MCF 10A (cell line): ENCODE measurements around the gene GRIN1. TPM values are rescaled to one million over a fixed set of nuclear protein-coding genes. Genes with fewer than 3 reads are reported as not detected.

Source experiments
- BruUV-seq: library from RNA; stranded (reverse); fragments of 400-500 nt; replicated peaks from 2 replicates; lab custom pipeline; 2021; lab: Mats Ljungman, UMichigan
- CTCF ChIA-PET: fragments of 300-600 bp; sonication (Branson Sonifier 250); formaldehyde crosslinking; extraction: SDS; loops from one replicate; lab custom pipeline; 2021; ENCODE audit warnings: antibody characterized with exemption, inconsistent platforms; lab: Yijun Ruan, JAX
- POLR2A ChIA-PET: fragments of 300-600, 350-650 bp; sonication (Branson Sonifier 250); formaldehyde crosslinking; extraction: SDS; loops from one replicate; lab custom pipeline; 2020; ENCODE audit warnings: antibody characterized with exemption, inconsistent platforms; lab: Yijun Ruan, JAX
- DNase-seq: peaks from one replicate; pipeline ENCODE4 v3.0.0-alpha.2; 2018; ENCODE audit not compliant: unreplicated experiment
- H3K27ac Mint-ChIP-seq: one replicate; pipeline ENCODE4 v1.8.0; 2022; ENCODE audit warnings: mild to moderate bottlenecking, low read depth, mixed read lengths; ENCODE audit not compliant: unreplicated experiment
- H3K27me3 Mint-ChIP-seq: one replicate; pipeline ENCODE4 v1.8.0; 2022; ENCODE audit warnings: mixed read lengths; ENCODE audit not compliant: insufficient read depth, unreplicated experiment
- H3K36me3 Mint-ChIP-seq: one replicate; pipeline ENCODE4 v1.8.0; 2022; ENCODE audit warnings: mild to moderate bottlenecking, moderate library complexity, mixed read lengths; ENCODE audit not compliant: insufficient read depth, unreplicated experiment
- H3K4me1 Mint-ChIP-seq: one replicate; pipeline ENCODE4 v1.8.0; 2022; ENCODE audit warnings: mixed read lengths; ENCODE audit not compliant: insufficient read depth, unreplicated experiment
- H3K4me3 Mint-ChIP-seq: one replicate; pipeline ENCODE4 v1.8.0; 2022; ENCODE audit warnings: mild to moderate bottlenecking, moderate library complexity, mixed read lengths; ENCODE audit not compliant: unreplicated experiment
- H3K9me3 Mint-ChIP-seq: one replicate; pipeline ENCODE4 v1.8.0; 2022; ENCODE audit warnings: mixed read lengths; ENCODE audit not compliant: unreplicated experiment
- intact Hi-C: fragments of 100-400 bp; cut with micrococcal nuclease; formaldehyde crosslinking; loops from 2 replicates; pipeline ENCODE4 v1.14.1; 2022
- total RNA-seq: library from RNA; stranded (reverse); gene quantifications from 2 replicates; pipeline ENCODE4 v1.2.3, GENCODE V29; 2022
- TF ChIP-seq, protein P1 (sequence below): fragments of 200-600 bp; IDR thresholded peaks from one replicate; pipeline ENCODE4 v1.8.0; 2022; ENCODE audit warnings: antibody characterized with exemption, mild to moderate bottlenecking; ENCODE audit not compliant: unreplicated experiment

The GRIN1 gene
- total RNA-seq, 1 experiment from 2014 or later = 1.4 TPM

DNA sequence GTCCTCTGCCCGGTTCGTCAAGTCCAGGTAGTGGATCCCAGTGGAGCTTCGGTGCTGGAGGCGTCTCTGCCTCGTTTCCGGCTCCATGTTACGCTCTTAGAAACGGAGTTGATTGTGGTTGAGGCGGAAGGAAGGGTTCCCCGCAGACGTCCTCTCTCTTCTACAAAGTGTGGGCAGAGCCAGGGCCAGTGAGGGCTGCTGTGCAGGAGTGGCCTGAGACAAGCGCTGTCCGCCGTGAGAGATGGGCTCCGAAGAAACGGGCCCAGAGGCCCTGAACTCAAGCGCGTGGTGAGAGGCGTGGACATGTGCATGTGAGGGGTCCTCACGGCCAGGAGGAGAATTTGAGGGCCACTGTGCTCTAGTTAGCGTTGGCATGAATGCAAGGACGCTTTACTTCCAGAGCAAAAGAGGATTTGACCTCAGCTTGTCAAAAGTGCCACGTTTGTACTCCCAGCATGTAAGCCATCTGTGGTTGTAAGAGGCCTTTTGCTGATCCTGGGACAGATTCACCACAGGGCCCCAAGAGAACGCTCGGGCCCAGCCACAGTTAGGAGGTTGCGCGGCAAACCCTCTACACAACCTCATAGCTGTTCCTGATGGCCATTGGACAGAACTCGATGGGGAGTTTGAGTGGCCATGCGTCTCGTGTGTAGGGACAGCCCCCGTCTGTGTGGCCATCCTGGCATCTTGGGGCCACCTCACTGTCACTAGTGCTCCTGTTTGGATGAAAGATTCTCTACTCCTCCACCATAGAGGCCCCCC, 42.0 kb upstream of the GRIN1 start:
- no peak overlapping the region for H3K4me3 Mint-ChIP-seq
- intact Hi-C loops = no loop called here
- CTCF ChIA-PET = interaction anchor here (0.6 to 1.2 kb wide), 4 partner anchors 12 to 140 kb away, joined by 3 to 4 read pairs (median 3); no protein-coding TSS in a partner anchor
- no peaks in the 10 kb centered on the region for H3K4me1 Mint-ChIP-seq
- no peaks in the 10 kb centered on the region for H3K9me3 Mint-ChIP-seq
- no peaks in the 10 kb centered on the region for H3K27me3 Mint-ChIP-seq
- H3K27ac Mint-ChIP-seq = no peak overlapping the region
- no TSS peak for BruUV-seq
- no peak for DNase-seq
- peaks cover 64% of the 10 kb centered on the region for H3K36me3 Mint-ChIP-seq
- TF ChIP-seq, protein P1, sequence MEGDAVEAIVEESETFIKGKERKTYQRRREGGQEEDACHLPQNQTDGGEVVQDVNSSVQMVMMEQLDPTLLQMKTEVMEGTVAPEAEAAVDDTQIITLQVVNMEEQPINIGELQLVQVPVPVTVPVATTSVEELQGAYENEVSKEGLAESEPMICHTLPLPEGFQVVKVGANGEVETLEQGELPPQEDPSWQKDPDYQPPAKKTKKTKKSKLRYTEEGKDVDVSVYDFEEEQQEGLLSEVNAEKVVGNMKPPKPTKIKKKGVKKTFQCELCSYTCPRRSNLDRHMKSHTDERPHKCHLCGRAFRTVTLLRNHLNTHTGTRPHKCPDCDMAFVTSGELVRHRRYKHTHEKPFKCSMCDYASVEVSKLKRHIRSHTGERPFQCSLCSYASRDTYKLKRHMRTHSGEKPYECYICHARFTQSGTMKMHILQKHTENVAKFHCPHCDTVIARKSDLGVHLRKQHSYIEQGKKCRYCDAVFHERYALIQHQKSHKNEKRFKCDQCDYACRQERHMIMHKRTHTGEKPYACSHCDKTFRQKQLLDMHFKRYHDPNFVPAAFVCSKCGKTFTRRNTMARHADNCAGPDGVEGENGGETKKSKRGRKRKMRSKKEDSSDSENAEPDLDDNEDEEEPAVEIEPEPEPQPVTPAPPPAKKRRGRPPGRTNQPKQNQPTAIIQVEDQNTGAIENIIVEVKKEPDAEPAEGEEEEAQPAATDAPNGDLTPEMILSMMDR = no peak
- POLR2A ChIA-PET = no interaction called here

GRCh38 chr9:137097761-137098462, 41.0 kb upstream of the GRIN1 start:
- BruUV-seq = no TSS peak
- intact Hi-C loops = no loop called here
- TF ChIP-seq, protein P1 = no peak
- POLR2A ChIA-PET = no interaction called here
- no peak overlapping the region for H3K4me3 Mint-ChIP-seq
- CTCF ChIA-PET = interaction anchor here (0.9 kb wide), 1 partner anchor 11 kb away, joined by 3 read pairs; no protein-coding TSS in a partner anchor
- no peak overlapping the region for H3K27ac Mint-ChIP-seq
- H3K36me3 Mint-ChIP-seq = peaks cover 56% of the 10 kb centered on the region
- no peaks in the 10 kb centered on the region for H3K9me3 Mint-ChIP-seq
- H3K27me3 Mint-ChIP-seq = no peaks in the 10 kb centered on the region
- DNase-seq = no peak
- no peaks in the 10 kb centered on the region for H3K4me1 Mint-ChIP-seq

DNA sequence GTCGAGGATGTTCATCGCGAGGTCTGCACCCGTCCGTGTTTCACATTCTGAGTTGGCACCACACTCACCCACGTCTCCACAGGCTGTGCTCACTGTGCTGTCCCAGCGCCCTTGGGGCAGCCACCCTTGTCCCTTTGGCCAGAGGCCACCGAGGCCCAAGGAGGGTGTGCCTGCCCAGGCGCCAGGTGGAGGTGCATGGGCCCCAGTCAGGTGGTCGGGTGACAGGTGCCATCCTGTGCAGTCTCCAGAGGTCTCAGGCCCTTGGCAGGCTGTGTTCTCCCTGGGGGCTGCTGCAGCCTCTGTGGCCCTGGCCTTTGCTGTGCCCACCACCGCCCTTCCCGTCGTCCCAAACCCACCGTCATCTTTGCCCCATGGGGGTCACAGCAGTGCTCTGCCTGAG, 39.7 kb upstream of the GRIN1 start:
- H3K4me1 Mint-ChIP-seq = no peaks in the 10 kb centered on the region
- H3K4me3 Mint-ChIP-seq = no peak overlapping the region
- POLR2A ChIA-PET = interaction anchor here (0.7 kb wide), 1 partner anchor 114 kb away, joined by 3 read pairs; no protein-coding TSS in a partner anchor
- TF ChIP-seq, protein P1 = no peak
- CTCF ChIA-PET = no interaction called here
- H3K27ac Mint-ChIP-seq = no peak overlapping the region
- intact Hi-C loops = no loop called here
- no peak for DNase-seq
- no TSS peak for BruUV-seq
- no peaks in the 10 kb centered on the region for H3K27me3 Mint-ChIP-seq
- H3K9me3 Mint-ChIP-seq = no peaks in the 10 kb centered on the region
- peaks cover 45% of the 10 kb centered on the region for H3K36me3 Mint-ChIP-seq
